HepG2 (cell line): ENCODE measurements around the gene TCAP. TPM values are rescaled to one million over a fixed set of nuclear protein-coding genes. Genes with fewer than 3 reads are reported as not detected.

ENCODE experiments used
- ATAC-seq: fragments of 200-7000 bp; cut with Tn5 transposase; 3 replicates; pipeline ENCODE4 v1.9.1; 2020; ENCODE audit warnings: mild to moderate bottlenecking, moderate library complexity
- BruUV-seq: library from RNA; stranded (reverse); fragments of 400-500 nt; replicated peaks from 2 replicates; lab custom pipeline; 2021; lab: Mats Ljungman, UMichigan
- CTCF ChIA-PET: fragments of 300-600 bp; formaldehyde crosslinking; extraction: SDS; loops from one replicate; lab custom pipeline; 2021; ENCODE audit warnings: low total read pairs, inconsistent platforms, low intra/inter-chr PET ratio; lab: Yijun Ruan, JAX
- POLR2A ChIA-PET: fragments of 350-600 bp; sonication (Branson Sonifier 250); formaldehyde crosslinking; loops from one replicate; lab custom pipeline; 2020; ENCODE audit warnings: antibody characterized with exemption, inconsistent platforms; lab: Yijun Ruan, JAX
- DNase-seq: peaks from one replicate; pipeline ENCODE4 v3.0.0-alpha.2; 2015; ENCODE audit warnings: low spot score
- FAIRE-seq: peaks from 3 replicates; lab custom pipeline; 2011; peaks lifted over from hg19 to GRCh38; lab: Jason Lieb, UNC
- H2AFZ ChIP-seq: one replicate; pipeline ENCODE4 v1.6.1; 2011; ENCODE audit warnings: low read length, inconsistent platforms
- H3K27ac ChIP-seq: fragments of 300-600 bp; 3 replicates; pipeline ENCODE4 v1.8.0; 2011; ENCODE audit warnings: mixed run types, mild to moderate bottlenecking, mixed read lengths, low read length, inconsistent platforms; ENCODE audit not compliant: insufficient read depth; ENCODE audit errors: extremely low read length
- H3K27me3 ChIP-seq, 2 experiments: fragments of 200-600 bp in 1 of 2; 2 replicates in 1 of 2; 3 replicates in 1 of 2; pipeline versions ENCODE4 v1.6.0 to v1.8.0; 2011; ENCODE audit warnings: low read length in 2 of 2, mild to moderate bottlenecking in 2 of 2, moderate library complexity in 2 of 2, inconsistent platforms in 1 of 2; ENCODE audit not compliant: insufficient read depth in 2 of 2, control insufficient read depth in 1 of 2
- H3K36me3 ChIP-seq, 2 experiments: fragments of 200-600 bp in 1 of 2; replicated peaks in 1 of 2; 2 replicates in 1 of 2; 3 replicates in 1 of 2; pipeline versions ENCODE4 v1.5.1 to v1.8.0; 2011; ENCODE audit warnings: low read length in 2 of 2, inconsistent platforms in 1 of 2; ENCODE audit not compliant: insufficient read depth in 2 of 2, control insufficient read depth in 1 of 2
- H3K4me1 ChIP-seq: 2 replicates; pipeline ENCODE4 v1.5.1; 2012; ENCODE audit warnings: low read length, inconsistent platforms; ENCODE audit not compliant: insufficient read depth
- H3K4me2 ChIP-seq: 2 replicates; pipeline ENCODE4 v1.6.0; 2011; ENCODE audit warnings: low read depth, low read length, inconsistent platforms
- H3K4me3 ChIP-seq, 3 experiments: fragments of 200-600 bp in 1 of 3; sonication (generic), shearing (Covaris generic) in 1 of 3; replicated peaks in 1 of 3; 2 replicates each; pipeline ENCODE4 v1.5.1; 2011 to 2016; ENCODE audit warnings: low read length in 3 of 3, inconsistent platforms in 2 of 3, low read depth in 2 of 3, mild to moderate bottlenecking in 2 of 3, control low read depth in 1 of 3, mixed read lengths in 1 of 3; ENCODE audit not compliant: insufficient read depth in 1 of 3
- H3K79me2 ChIP-seq: one replicate; pipeline ENCODE4 v1.6.1; 2011; ENCODE audit warnings: low read length, inconsistent platforms; ENCODE audit not compliant: insufficient read depth
- H3K9ac ChIP-seq: 2 replicates; pipeline ENCODE4 v1.6.0; 2011; ENCODE audit warnings: mild to moderate bottlenecking, low read depth, low read length, inconsistent platforms; ENCODE audit not compliant: insufficient read depth
- H3K9me3 ChIP-seq: 2 replicates; pipeline ENCODE4 v1.5.1; 2012; ENCODE audit warnings: mild to moderate bottlenecking, low read length
- H4K20me1 ChIP-seq: 2 replicates; pipeline ENCODE4 v1.6.0; 2011; ENCODE audit warnings: inconsistent platforms, mild to moderate bottlenecking, low read length, moderate library complexity; ENCODE audit not compliant: insufficient read depth
- ARNT ChIP-seq: fragments of 450-650 bp; IDR thresholded peaks from 2 replicates; pipeline ENCODE4 v1.6.1; 2017
- CTCF ChIP-seq: sonication (generic); formaldehyde crosslinking; IDR thresholded peaks from 2 replicates; pipeline ENCODE4 v1.5.0; 2020; ENCODE audit warnings: mild to moderate bottlenecking, missing genetic modification reagents, moderate library complexity
- EZH2 ChIP-seq: conservative IDR thresholded peaks from 2 replicates; pipeline ENCODE4 v1.6.1; 2012; ENCODE audit warnings: mild to moderate bottlenecking, low read depth, low read length, moderate library complexity
- GPN1 ChIP-seq: sonication (generic); formaldehyde crosslinking; IDR thresholded peaks from 2 replicates; pipeline ENCODE4 v1.5.1; 2020; ENCODE audit warnings: missing genetic modification reagents, borderline replicate concordance
- HES4 ChIP-seq: sonication (generic); formaldehyde crosslinking; IDR thresholded peaks from 2 replicates; pipeline ENCODE4 v1.9.0; 2021; ENCODE audit warnings: mild to moderate bottlenecking, missing genetic modification reagents, borderline replicate concordance
- HNRNPK ChIP-seq: fragments of 200-400 bp; formaldehyde crosslinking; IDR thresholded peaks from 2 replicates; pipeline ENCODE4 v1.6.1; 2018; ENCODE audit warnings: low read length, low read depth, moderate library complexity, mild to moderate bottlenecking; ENCODE audit not compliant: poor library complexity, severe bottlenecking
- KDM2A ChIP-seq: sonication (generic); formaldehyde crosslinking; IDR thresholded peaks from 2 replicates; pipeline ENCODE4 v1.4.0; 2020; ENCODE audit warnings: low read depth, missing genetic modification reagents, borderline replicate concordance
- MEIS2 ChIP-seq: sonication (generic); formaldehyde crosslinking; IDR thresholded peaks from 2 replicates; pipeline ENCODE4 v1.9.0; 2021; ENCODE audit warnings: mild to moderate bottlenecking, missing genetic modification reagents
- MIXL1 ChIP-seq: IDR thresholded peaks from 2 replicates; pipeline ENCODE4 v1.6.1; 2016
- PATZ1 ChIP-seq: sonication (generic); formaldehyde crosslinking; IDR thresholded peaks from 2 replicates; pipeline ENCODE4 v1.4.0; 2020; ENCODE audit warnings: missing genetic modification reagents
- RBM39 ChIP-seq: fragments of 200-400 bp; formaldehyde crosslinking; IDR thresholded peaks from one replicate; pipeline ENCODE4 v1.6.1; 2018; ENCODE audit warnings: antibody characterized with exemption, mild to moderate bottlenecking, low read depth, low read length; ENCODE audit not compliant: poor library complexity, severe bottlenecking
- ZNF160 ChIP-seq: sonication (generic); formaldehyde crosslinking; IDR thresholded peaks from 2 replicates; pipeline ENCODE4 v1.8.0; 2022; ENCODE audit warnings: mild to moderate bottlenecking, inconsistent platforms, missing genetic modification reagents
- ZNF841 ChIP-seq: sonication (generic); formaldehyde crosslinking; IDR thresholded peaks from 2 replicates; pipeline ENCODE4 v1.8.1; 2023; ENCODE audit warnings: missing genetic modification reagents, borderline replicate concordance
- WGBS: methylation state at CpG from one replicate; pipeline ENCODE4 v1.1.6; 2017; ENCODE audit warnings: low lambda C conversion rate; 5-methylcytosine and 5-hydroxymethylcytosine counted together
- in situ Hi-C: cut with HindIII; loops from 2 replicates; pipeline ENCODE4 v1.10.0; 2017; ENCODE audit warnings: low pct_unique_long_range_greater_than_20kb; ENCODE audit not compliant: extremely low pct_ligation_motif_present
- intact Hi-C: fragments of 100-400 bp; cut with micrococcal nuclease; formaldehyde crosslinking; loops from one replicate; pipeline ENCODE4 v1.10.0; 2022; ENCODE audit not compliant: unreplicated experiment
- polyA plus RNA-seq, 8 experiments: library from polyadenylated mRNA; depleted of rRNA in 3 of 8; stranded (reverse) in 7 of 8; unstranded in 1 of 8; fragments of >200 nt; fragmentation: Illumina TruSeq in 4 of 8; extraction: Trizol in 4 of 8; gene quantifications; 2 replicates each; pipeline versions ENCODE4 v1.2.1 to v1.2.3, GENCODE V29; 2011 to 2016; ENCODE audit warnings: low read depth in 4 of 8, missing spikeins in 1 of 8, mixed read lengths in 1 of 8; ENCODE audit not compliant: insufficient read depth in 1 of 8
- total RNA-seq, 5 experiments: library from RNA; depleted of rRNA; stranded (reverse); fragments of >200 nt; fragmentation: Illumina TruSeq; extraction: Trizol; gene quantifications; 2 replicates each; pipeline ENCODE4 v1.2.3, GENCODE V29; 2016; ENCODE audit warnings: low read depth in 1 of 5

Gene TCAP
- total and polyA plus RNA-seq, 2 of the 13 experiments (the other 11 are each of a cell fraction or from before 2014, with no cell fraction given): 0.24 to 0.65 TPM

GRCh38 chr17:39667262-39667944, 2.3 kb downstream of the TCAP start:
- ChIA-PET CTCF (interaction anchor here (1.0 to 8.5 kb wide), 5 partner anchors 14 to 87 kb away, joined by 3 to 136 read pairs (median 5); partner anchors contain the start of gene MIEN1), POLR2A (interaction anchor here (1.4 to 4.1 kb wide), 6 partner anchors 8 to 63 kb away, joined by 4 to 25 read pairs (median 7); partner anchors contain the start of gene MIEN1)
- H3K36me3 ChIP-seq: no peaks in the 10 kb centered on the region; a peak in 1 of 5 replicates
- BruUV-seq: no TSS peak
- intact Hi-C loops: no loop called here
- no peak overlapping the region for H3K27ac ChIP-seq
- peaks cover 11 to 51% of the 10 kb centered on the region in 2 experiments for H3K27me3 ChIP-seq
- no peak overlapping the region for H3K9ac ChIP-seq
- peaks cover 75% of the 10 kb centered on the region for H3K4me1 ChIP-seq
- H2AFZ ChIP-seq: no peak overlapping the region
- no peaks in the 10 kb centered on the region for H3K9me3 ChIP-seq
- H3K79me2 ChIP-seq: no peaks in the 10 kb centered on the region
- WGBS: 15% methylated on average over 17 of the region's 49 CpGs
- peak; percentile 14 for ATAC-seq
- H4K20me1 ChIP-seq: no peaks in the 10 kb centered on the region
- H3K4me2 ChIP-seq: peak overlapping the region; percentile 81
- no peak for DNase-seq
- no peak for FAIRE-seq
- TF ChIP-seq HES4 (CRISPR knock-in tag): 0 out of 2 replicates have a peak, but pooled peaks have one; percentile 26
- TF ChIP-seq MIXL1 (CRISPR knock-in tag): no peak
- TF ChIP-seq CTCF: 0 out of 2 replicates have a peak, but pooled peaks have one; percentile 7
- TF ChIP-seq ZNF841 (CRISPR knock-in tag): no peak
- TF ChIP-seq ZNF160 (CRISPR knock-in tag): 0 out of 2 replicates have a peak, but pooled peaks have one; percentile 12
- TF ChIP-seq RBM39: peak; percentile 18
- TF ChIP-seq GPN1 (CRISPR knock-in tag): 0 out of 2 replicates have a peak, but pooled peaks have one; percentile 14
- no peak for TF ChIP-seq ARNT
- TF ChIP-seq EZH2: peak; percentile 90
- 0 out of 2 replicates have a peak, but pooled peaks have one; percentile 28 for TF ChIP-seq PATZ1 (CRISPR knock-in tag)
- 0 out of 2 replicates have a peak, but pooled peaks have one; percentile 7 for TF ChIP-seq MEIS2
- 0 out of 2 replicates have a peak, but pooled peaks have one; percentile 11 for TF ChIP-seq KDM2A
- peak; percentile 47 for TF ChIP-seq HNRNPK
- in situ Hi-C loops: no loop called here
- H3K4me3 ChIP-seq: peak overlapping the region; percentile 24 to 66 (median 46); a peak in 4 of 6 replicates
